Stomach smooth muscle (tissue), 2 donors: ENCODE results near the gene M1AP.

Source experiments
- H3K27ac ChIP-seq: one replicate; pipeline ENCODE4 v1.7.0; 2013; ENCODE audit warnings: mild to moderate bottlenecking, low read length, inconsistent platforms
- H3K27me3 ChIP-seq, 2 donors: one replicate each; pipeline ENCODE4 v1.7.0; 2013; ENCODE audit warnings: low read length in 2 of 2; ENCODE audit not compliant: insufficient read depth in 2 of 2, control insufficient read depth in 1 of 2
- H3K36me3 ChIP-seq, 2 donors: one replicate each; pipeline ENCODE4 v1.7.0; 2013; ENCODE audit warnings: low read length in 2 of 2; ENCODE audit not compliant: control insufficient read depth in 2 of 2, insufficient read depth in 2 of 2
- H3K4me1 ChIP-seq: one replicate; pipeline ENCODE4 v1.7.0; 2013; ENCODE audit warnings: low read length; ENCODE audit not compliant: control insufficient read depth, insufficient read depth
- H3K4me3 ChIP-seq, 2 donors: one replicate each; pipeline ENCODE4 v1.7.0; 2013; ENCODE audit warnings: low read length in 2 of 2
- H3K9ac ChIP-seq, 2 donors: one replicate each; pipeline ENCODE4 v1.7.0; 2013; ENCODE audit warnings: low read length in 2 of 2, mild to moderate bottlenecking in 1 of 2
- H3K9me3 ChIP-seq, 2 donors: one replicate each; pipeline ENCODE4 v1.7.0; 2013; ENCODE audit warnings: low read length in 2 of 2; ENCODE audit not compliant: control insufficient read depth in 2 of 2
- donor health status: healthy.
- donor health status: Pancreatic carcinoma.

The M1AP gene

GRCh38 chr2:74546004-74546403 lies 102.1 kb downstream of the M1AP start:
- Histone ChIP-seq H3K27ac (no peak overlapping the region), H3K36me3 (no peaks in the 10 kb centered on the region), H3K4me1 (peaks cover 16% of the 10 kb centered on the region), H3K4me3 (no peak overlapping the region), H3K9me3 (no peaks in the 10 kb centered on the region), H3K27me3 (peaks cover 0 to 21% of the 10 kb centered on the region in 2 donors), H3K9ac (no peak overlapping the region)

- no peak overlapping the region for H3K27ac ChIP-seq
- H3K4me3 ChIP-seq, result no peak overlapping the region
- H3K4me1 ChIP-seq, result peaks cover 14% of the 10 kb centered on the region
- no peak overlapping the region for H3K9ac ChIP-seq
- no peaks in the 10 kb centered on the region for H3K36me3 ChIP-seq
- H3K27me3 ChIP-seq, result peaks cover 0 to 12% of the 10 kb centered on the region in 2 donors
- H3K9me3 ChIP-seq, result no peaks in the 10 kb centered on the region
These were observed 103.5 kb downstream of the M1AP start for GRCh38 chr2:74544634-74545033.

- Histone ChIP-seq H3K9ac (no peak overlapping the region), H3K27ac (no peak overlapping the region), H3K27me3 (peaks cover 3% of the 10 kb centered on the region in 2 donors), H3K4me1 (no peaks in the 10 kb centered on the region), H3K9me3 (no peaks in the 10 kb centered on the region), H3K4me3 (no peak overlapping the region), H3K36me3 (no peaks in the 10 kb centered on the region)
These were observed 105.2 kb downstream of the M1AP start for GRCh38 chr2:74542978-74543377.

- H3K27me3 ChIP-seq, result peaks cover 0 to 3% of the 10 kb centered on the region in 2 donors
- no peaks in the 10 kb centered on the region for H3K36me3 ChIP-seq
- H3K9me3 ChIP-seq, result no peaks in the 10 kb centered on the region
- peak overlapping the region; percentile 11 for H3K27ac ChIP-seq
- H3K9ac ChIP-seq, result no peak overlapping the region
- H3K4me1 ChIP-seq, result no peaks in the 10 kb centered on the region
- no peak overlapping the region for H3K4me3 ChIP-seq
These were observed 107.8 kb downstream of the M1AP start for GRCh38 chr2:74540291-74540690.

GRCh38 chr2:74538881-74539339 lies 109.2 kb downstream of the M1AP start:
- Histone ChIP-seq H3K27me3 (peaks cover 0 to 3% of the 10 kb centered on the region in 2 donors), H3K4me1 (no peaks in the 10 kb centered on the region), H3K27ac (no peak overlapping the region), H3K4me3 (no peak overlapping the region), H3K9ac (no peak overlapping the region), H3K9me3 (no peaks in the 10 kb centered on the region), H3K36me3 (peaks cover 0 to 3% of the 10 kb centered on the region in 2 donors)

GRCh38 chr2:74537140-74537539 lies 111.0 kb downstream of the M1AP start:
- Histone ChIP-seq H3K9me3 (no peaks in the 10 kb centered on the region), H3K9ac (no peak overlapping the region), H3K4me1 (no peaks in the 10 kb centered on the region), H3K27me3 (peaks cover 0 to 3% of the 10 kb centered on the region in 2 donors), H3K4me3 (no peak overlapping the region), H3K27ac (no peak overlapping the region), H3K36me3 (peaks cover 6 to 14% of the 10 kb centered on the region in 2 donors)

GRCh38 chr2:74536166-74536950 lies 111.8 kb downstream of the M1AP start:
- Histone ChIP-seq H3K4me1 (peaks cover 4% of the 10 kb centered on the region), H3K27me3 (peaks cover 0 to 3% of the 10 kb centered on the region in 2 donors), H3K4me3 (no peak overlapping the region), H3K36me3 (peaks cover 6 to 19% of the 10 kb centered on the region in 2 donors), H3K27ac (no peak overlapping the region), H3K9me3 (no peaks in the 10 kb centered on the region), H3K9ac (no peak overlapping the region)

- H3K4me1 ChIP-seq, result peaks cover 12% of the 10 kb centered on the region
- no peaks in the 10 kb centered on the region for H3K9me3 ChIP-seq
- H3K4me3 ChIP-seq, result no peak overlapping the region
- H3K9ac ChIP-seq, result no peak overlapping the region
- peaks cover 6 to 19% of the 10 kb centered on the region in 2 donors for H3K36me3 ChIP-seq
- no peak overlapping the region for H3K27ac ChIP-seq
- peaks cover 0 to 3% of the 10 kb centered on the region in 2 donors for H3K27me3 ChIP-seq
These were observed 112.6 kb downstream of the M1AP start for GRCh38 chr2:74535440-74535965.

GRCh38 chr2:74534411-74534810 lies 113.7 kb downstream of the M1AP start:
- H3K4me3 ChIP-seq, result no peak overlapping the region
- H3K9me3 ChIP-seq, result no peaks in the 10 kb centered on the region
- H3K27ac ChIP-seq, result no peak overlapping the region
- peaks cover 0 to 3% of the 10 kb centered on the region in 2 donors for H3K27me3 ChIP-seq
- no peak overlapping the region for H3K9ac ChIP-seq
- peaks cover 13% of the 10 kb centered on the region for H3K4me1 ChIP-seq
- peaks cover 6 to 19% of the 10 kb centered on the region in 2 donors for H3K36me3 ChIP-seq

- H3K9ac ChIP-seq, result no peak overlapping the region
These were observed 114.7 kb downstream of the M1AP start for GRCh38 chr2:74533464-74533863.

GRCh38 chr2:74532222-74532621 lies 115.9 kb downstream of the M1AP start:
- Histone ChIP-seq H3K4me3 (no peak overlapping the region), H3K9me3 (no peaks in the 10 kb centered on the region), H3K9ac (peak overlapping the region in 1 of 2 donors; percentile 18), H3K27ac (no peak overlapping the region), H3K27me3 (no peaks in the 10 kb centered on the region), H3K4me1 (peaks cover 31% of the 10 kb centered on the region), H3K36me3 (peaks cover 10 to 27% of the 10 kb centered on the region in 2 donors)

More at GRCh38 chr2:74533464-74533863, 114.7 kb downstream of the M1AP start:
- H3K27me3 ChIP-seq, result peaks cover 0 to 2% of the 10 kb centered on the region in 2 donors
- H3K36me3 ChIP-seq, result peaks cover 6 to 19% of the 10 kb centered on the region in 2 donors
- H3K27ac ChIP-seq, result no peak overlapping the region
- peaks cover 23% of the 10 kb centered on the region for H3K4me1 ChIP-seq
- H3K9me3 ChIP-seq, result no peaks in the 10 kb centered on the region
- H3K4me3 ChIP-seq, result no peak overlapping the region
